T-cell (primary cell): ENCODE measurements around the gene VPS13A. TPM values are rescaled to one million over a fixed set of nuclear protein-coding genes. Genes with fewer than 3 reads are reported as not detected.

ENCODE experiments used
- ATAC-seq, 4 experiments: fragments of 200-7000 bp in 3 of 4; fragments of 150-1000 bp in 1 of 4; cut with Tn5 transposase; replicated peaks in 1 of 4; 1 replicate in 3 of 4; 2 replicates in 1 of 4; pipeline ENCODE4 v1.10.0; 2021; ENCODE audit warnings: moderate library complexity in 3 of 4, mild to moderate bottlenecking in 2 of 4, moderate number of reproducible peaks in 1 of 4
- CTCF ChIA-PET, 2 donors: fragments of 300-600 bp; sonication (Branson Sonifier 250); formaldehyde crosslinking; loops; one replicate each; lab custom pipeline; 2022; ENCODE audit warnings: antibody characterized with exemption in 2 of 2; lab: Charles Lee
- POLR2A ChIA-PET, 2 donors: fragments of 300-600 bp; sonication (Branson Sonifier 250); formaldehyde crosslinking; loops; one replicate each; lab custom pipeline; 2022; ENCODE audit warnings: antibody characterized with exemption in 2 of 2; lab: Charles Lee
- DNase-seq, 35 experiments: peaks; one replicate each; pipeline versions ENCODE4 v3.0.0 to v3.0.0-alpha.2; 2013 to 2023
- H3K27ac ChIP-seq: one replicate; pipeline ENCODE4 v1.5.1; 2013; ENCODE audit warnings: low read length
- H3K27me3 ChIP-seq, 2 experiments: replicated peaks in 1 of 2; 1 replicate in 1 of 2; 2 replicates in 1 of 2; pipeline versions ENCODE4 v1.6.1 to v1.7.0; 2013; ENCODE audit warnings: low read length in 1 of 2, mixed read lengths in 1 of 2; ENCODE audit not compliant: control insufficient read depth in 2 of 2, insufficient read depth in 2 of 2; ENCODE audit errors: extremely low read depth in 1 of 2
- H3K36me3 ChIP-seq, 2 donors: 1 replicate in 1 of 2; 2 replicates in 1 of 2; pipeline versions ENCODE4 v1.6.1 to v1.7.0; 2013; ENCODE audit warnings: low read length in 1 of 2; ENCODE audit not compliant: control insufficient read depth in 2 of 2, insufficient read depth in 1 of 2; ENCODE audit errors: extremely low read depth in 1 of 2
- H3K4me1 ChIP-seq, 2 experiments: 1 replicate in 1 of 2; 2 replicates in 1 of 2; pipeline versions ENCODE4 v1.6.1 to v1.7.0; 2013; ENCODE audit warnings: low read length in 2 of 2, mixed read lengths in 1 of 2; ENCODE audit not compliant: insufficient read depth in 2 of 2, control insufficient read depth in 1 of 2; ENCODE audit errors: extremely low read depth in 1 of 2
- H3K4me3 ChIP-seq, 2 donors: 1 replicate in 1 of 2; 2 replicates in 1 of 2; pipeline versions ENCODE4 v1.5.1 to v1.7.0; 2013; ENCODE audit warnings: mild to moderate bottlenecking in 2 of 2, low read length in 1 of 2, moderate library complexity in 1 of 2; ENCODE audit not compliant: control insufficient read depth in 1 of 2; ENCODE audit errors: extremely low read depth in 1 of 2
- H3K9me3 ChIP-seq: 2 replicates; pipeline ENCODE4 v1.7.0; 2013
- H3K27ac Mint-ChIP-seq, 2 donors: one replicate each; pipeline ENCODE4 v1.8.0; 2020 to 2021; ENCODE audit warnings: mild to moderate bottlenecking in 2 of 2, mixed read lengths in 2 of 2
- H3K27me3 Mint-ChIP-seq, 2 donors: one replicate each; pipeline ENCODE4 v1.8.0; 2021 to 2022; ENCODE audit warnings: mixed read lengths in 2 of 2
- H3K36me3 Mint-ChIP-seq: one replicate; pipeline ENCODE4 v1.8.0; 2021; ENCODE audit warnings: mixed read lengths
- H3K4me1 Mint-ChIP-seq, 3 donors: one replicate each; pipeline ENCODE4 v1.8.0; 2020 to 2022; ENCODE audit warnings: mixed read lengths in 3 of 3, mild to moderate bottlenecking in 1 of 3
- H3K4me3 Mint-ChIP-seq, 3 donors: one replicate each; pipeline ENCODE4 v1.8.0; 2020 to 2022; ENCODE audit warnings: mild to moderate bottlenecking in 3 of 3, mixed read lengths in 3 of 3, moderate library complexity in 3 of 3
- H3K9me3 Mint-ChIP-seq, 3 donors: one replicate each; pipeline ENCODE4 v1.8.0; 2020 to 2022; ENCODE audit warnings: mixed read lengths in 3 of 3
- WGBS: methylation state at CpG from one replicate; pipeline ENCODE4 v1.1.5; 2013; ENCODE audit warnings: missing lambda C conversion rate; ENCODE audit not compliant: insufficient coverage; 5-methylcytosine and 5-hydroxymethylcytosine counted together
- total RNA-seq, 35 experiments: library from RNA in 6 of 35; stranded (reverse) in 6 of 35; fragments of 120-200 nt in 1 of 35; gene quantifications; one replicate each; pipeline versions ENCODE4 v1.2.1 to v1.2.4 and lab custom pipeline; 2013 to 2026

The VPS13A gene
- total RNA-seq, 5 donors from 2014 or later (not counting 1 experiment from before 2014, with no cell fraction given), result 32.1 to 49.3 (median 36.5) TPM

GRCh38 chr9:77177894-77178794 is 810 bp downstream of the VPS13A start:
- H3K9me3 Mint-ChIP-seq, result no peaks in the 10 kb centered on the region
- Histone ChIP-seq H3K27me3 (no peaks in the 10 kb centered on the region), H3K27ac (peak overlapping the region; percentile 86), H3K36me3 (no peaks in the 10 kb centered on the region), H3K4me1 (peaks cover 3 to 16% of the 10 kb centered on the region in 2 experiments), H3K4me3 (peak overlapping the region; percentile 80 to 96), H3K9me3 (no peaks in the 10 kb centered on the region)
- H3K36me3 Mint-ChIP-seq, result peaks cover 3% of the 10 kb centered on the region
- WGBS, result under 1% methylated on average over 47 of the region's 57 CpGs
- H3K4me3 Mint-ChIP-seq, result peak overlapping the region; percentile 95 to 97 (median 97)
- H3K4me1 Mint-ChIP-seq, result peaks cover 38 to 43% (median 38%) of the 10 kb centered on the region in 3 donors
- no peaks in the 10 kb centered on the region for H3K27me3 Mint-ChIP-seq
- POLR2A ChIA-PET, result no interaction called here
- H3K27ac Mint-ChIP-seq, result peak overlapping the region; percentile 82 to 94
- ATAC-seq (peak in 3 of 4 experiments; percentile 4 to 23 (median 4)), DNase-seq (peak; percentile 8 to 77 (median 40))
- CTCF ChIA-PET, result interaction anchor here in 1 of 2 donors (0.6 to 3.3 kb wide), 4 partner anchors 11 to 784 kb away, joined by 3 to 21 read pairs (median 4); partner anchors contain the start of gene RFK

GRCh38 chr9:77180056-77180455 is 2.7 kb downstream of the VPS13A start:
- H3K4me3 Mint-ChIP-seq, result peak overlapping the region; percentile 95 to 97 (median 97)
- peak overlapping the region; percentile 23 to 65 for H3K27ac Mint-ChIP-seq
- CTCF ChIA-PET, result no interaction called here
- H3K4me3 ChIP-seq, result no peak overlapping the region
- POLR2A ChIA-PET, result no interaction called here
- H3K36me3 Mint-ChIP-seq, result peaks cover 3% of the 10 kb centered on the region
- peaks cover 41 to 43% (median 43%) of the 10 kb centered on the region in 3 donors for H3K4me1 Mint-ChIP-seq
- H3K27ac ChIP-seq, result no peak overlapping the region
- no peaks in the 10 kb centered on the region for H3K36me3 ChIP-seq
- H3K9me3 Mint-ChIP-seq, result no peaks in the 10 kb centered on the region
- H3K27me3 Mint-ChIP-seq, result no peaks in the 10 kb centered on the region
- DNase-seq (no peak), ATAC-seq (no peak)
- H3K27me3 ChIP-seq, result no peaks in the 10 kb centered on the region
- H3K9me3 ChIP-seq, result no peaks in the 10 kb centered on the region
- H3K4me1 ChIP-seq, result peaks cover 3 to 16% of the 10 kb centered on the region in 2 experiments

- Histone ChIP-seq H3K36me3 (no peaks in the 10 kb centered on the region), H3K4me3 (no peak overlapping the region), H3K27me3 (no peaks in the 10 kb centered on the region), H3K4me1 (peaks cover 3 to 4% of the 10 kb centered on the region in 2 experiments), H3K9me3 (no peaks in the 10 kb centered on the region), H3K27ac (no peak overlapping the region)
- POLR2A ChIA-PET, result no interaction called here
- H3K27me3 Mint-ChIP-seq, result no peaks in the 10 kb centered on the region
- no peak for DNase-seq
- CTCF ChIA-PET, result interaction anchor here in 1 of 2 donors (0.9 to 1.4 kb wide), 2 partner anchors 20 to 23 kb away, joined by 3 to 4 read pairs; no protein-coding TSS in a partner anchor
- no peak overlapping the region for H3K4me3 Mint-ChIP-seq
- H3K36me3 Mint-ChIP-seq, result peaks cover 14% of the 10 kb centered on the region
- H3K27ac Mint-ChIP-seq, result no peak overlapping the region
- no peak for ATAC-seq
- peaks cover 39 to 41% (median 40%) of the 10 kb centered on the region in 3 donors for H3K4me1 Mint-ChIP-seq
- peaks cover 0 to 1% (median 0%) of the 10 kb centered on the region in 3 donors for H3K9me3 Mint-ChIP-seq
Measured at GRCh38 chr9:77183581-77183980, 6.2 kb downstream of the VPS13A start.

- ChIA-PET CTCF (interaction anchor here in 1 of 2 donors (0.6 kb wide), 1 partner anchor 1035 kb away, joined by 3 read pairs; no protein-coding TSS in a partner anchor), POLR2A (no interaction called here)
- H3K4me1 ChIP-seq, result no peaks in the 10 kb centered on the region
- DNase-seq, result no peak
- Mint-ChIP-seq H3K4me1 (peaks cover 50 to 59% (median 56%) of the 10 kb centered on the region in 3 donors), H3K36me3 (peaks cover 13% of the 10 kb centered on the region), H3K4me3 (no peak overlapping the region), H3K9me3 (peaks cover 0 to 13% (median 0%) of the 10 kb centered on the region in 3 donors), H3K27ac (no peak overlapping the region), H3K27me3 (no peaks in the 10 kb centered on the region)
- H3K4me3 ChIP-seq, result no peak overlapping the region
- ATAC-seq, result no peak
- no peaks in the 10 kb centered on the region for H3K27me3 ChIP-seq
- H3K9me3 ChIP-seq, result no peaks in the 10 kb centered on the region
- no peak overlapping the region for H3K27ac ChIP-seq
- 100% methylated on average over 1 of the region's 3 CpGs for WGBS
- H3K36me3 ChIP-seq, result no peaks in the 10 kb centered on the region
Measured at GRCh38 chr9:77188242-77188641, 10.9 kb downstream of the VPS13A start.

- H3K4me1 ChIP-seq, result no peaks in the 10 kb centered on the region
- no peaks in the 10 kb centered on the region for H3K27me3 ChIP-seq
- Mint-ChIP-seq H3K4me3 (no peak overlapping the region), H3K27ac (no peak overlapping the region), H3K9me3 (peaks cover 0 to 4% (median 0%) of the 10 kb centered on the region in 3 donors), H3K27me3 (no peaks in the 10 kb centered on the region), H3K36me3 (peaks cover 5% of the 10 kb centered on the region), H3K4me1 (peaks cover 57 to 62% (median 61%) of the 10 kb centered on the region in 3 donors)
- no peaks in the 10 kb centered on the region for H3K36me3 ChIP-seq
- DNase-seq, result no peak
- H3K9me3 ChIP-seq, result no peaks in the 10 kb centered on the region
- H3K27ac ChIP-seq, result no peak overlapping the region
- POLR2A ChIA-PET, result no interaction called here
- H3K4me3 ChIP-seq, result no peak overlapping the region
- WGBS, result no CpG with 5 or more reads among the region's 2 CpGs
- ATAC-seq, result no peak
- CTCF ChIA-PET, result interaction anchor here in 1 of 2 donors (1.1 kb wide), 1 partner anchor 29 kb away, joined by 5 read pairs; no protein-coding TSS in a partner anchor
Measured at GRCh38 chr9:77194423-77194822, 17.1 kb downstream of the VPS13A start.

- Histone ChIP-seq H3K9me3 (no peaks in the 10 kb centered on the region), H3K27me3 (no peaks in the 10 kb centered on the region), H3K36me3 (peaks cover 6 to 7% of the 10 kb centered on the region in 2 donors), H3K4me3 (no peak overlapping the region), H3K4me1 (no peaks in the 10 kb centered on the region), H3K27ac (no peak overlapping the region)
- ATAC-seq (no peak), DNase-seq (no peak)
- no peaks in the 10 kb centered on the region for H3K27me3 Mint-ChIP-seq
- ChIA-PET CTCF (no interaction called here), POLR2A (no interaction called here)
- no CpG with 5 or more reads among the region's 2 CpGs for WGBS
- H3K9me3 Mint-ChIP-seq, result no peaks in the 10 kb centered on the region
- H3K36me3 Mint-ChIP-seq, result peaks cover 30% of the 10 kb centered on the region
- no peaks in the 10 kb centered on the region for H3K4me1 Mint-ChIP-seq
- no peak overlapping the region for H3K4me3 Mint-ChIP-seq
- H3K27ac Mint-ChIP-seq, result no peak overlapping the region
Measured at GRCh38 chr9:77210116-77210515, 32.8 kb downstream of the VPS13A start.
